ENCODE results near the gene COL11A2. TPM values are rescaled to one million over a fixed set of nuclear protein-coding genes. Genes with fewer than 3 reads are reported as not detected.

The COL11A2 gene
- total RNA-seq: 0.22 and 0.39 TPM in 2 replicates

DNA sequence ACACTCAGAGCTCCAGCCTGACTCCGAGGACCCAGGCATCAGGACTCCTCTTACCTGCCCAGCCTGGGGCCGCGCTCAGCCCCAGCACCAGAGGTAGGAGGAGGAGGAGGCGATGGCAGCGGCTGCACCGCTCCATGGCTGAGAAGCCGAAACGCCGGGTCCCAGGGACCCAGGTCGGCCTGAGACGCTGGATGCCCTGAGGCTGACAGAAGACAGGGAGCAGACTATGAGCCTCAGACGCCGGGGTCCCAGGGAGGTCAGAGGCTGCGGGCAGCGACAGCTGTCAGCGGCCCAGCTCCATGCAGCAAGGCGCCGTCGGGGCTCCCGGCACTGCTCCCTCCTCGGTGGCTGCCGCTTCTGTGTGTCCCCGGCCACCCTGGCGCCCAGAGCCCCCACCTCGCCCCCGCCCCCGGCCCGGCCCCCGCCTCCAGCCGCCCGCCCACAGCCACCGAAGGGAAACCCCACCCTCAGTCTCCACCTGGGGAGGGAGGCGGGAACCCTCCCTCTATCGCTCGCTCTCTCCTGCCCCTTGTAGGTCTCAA lies at the start of gene COL11A2:
Gene COL11A2, minus strand, starts transcription at position 363 of the 542 bp plus-strand sequence. Its CDS starts 227 bp downstream, at position 136.

DNA sequence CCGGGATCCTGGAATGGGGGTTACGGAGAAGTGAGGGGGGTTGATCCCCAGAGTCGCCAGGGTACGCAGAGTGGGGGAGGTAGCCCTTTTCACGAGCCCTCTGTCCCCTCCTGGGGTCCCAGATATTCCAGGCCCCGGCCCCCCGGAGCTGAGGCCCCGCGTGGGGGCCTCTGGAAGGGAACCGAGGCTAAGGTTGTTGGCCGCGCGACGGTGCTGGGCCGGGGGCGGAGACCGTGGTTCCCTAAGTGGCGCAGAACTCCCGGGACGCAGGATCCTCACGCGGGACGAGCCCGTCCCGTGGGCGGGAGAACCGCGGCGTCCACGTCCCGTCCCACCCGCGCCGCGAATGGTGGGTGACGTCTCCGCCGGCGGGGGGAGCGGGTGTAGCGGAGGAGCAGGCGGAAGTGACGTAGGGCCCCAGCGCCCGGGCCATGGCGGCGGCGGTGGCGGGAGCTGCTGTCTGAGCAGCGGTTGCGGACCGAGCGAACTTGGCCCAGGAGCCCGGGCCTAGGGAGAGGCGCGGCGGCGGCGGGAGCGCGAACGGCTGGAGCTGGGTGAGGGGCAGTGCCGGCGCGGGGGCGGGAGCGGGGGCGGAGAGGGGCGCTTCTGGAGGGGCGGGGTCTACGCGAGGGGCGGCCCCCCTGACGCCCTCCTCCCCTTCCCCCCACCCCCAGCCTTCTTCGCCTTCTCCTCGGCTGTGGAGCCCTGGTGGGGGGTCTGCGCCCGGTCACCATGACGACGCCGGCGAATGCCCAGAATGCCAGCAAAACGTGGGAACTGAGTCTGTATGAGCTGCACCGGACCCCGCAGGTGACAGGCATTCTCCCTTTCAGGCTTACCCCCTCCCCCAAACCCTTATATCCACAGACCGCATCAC lies 16.1 kb upstream of the COL11A2 start, which contains the start of gene RING1:
Gene RING1, plus strand, starts transcription at position 410 of the 877 bp plus-strand sequence. Its CDS starts 323 bp downstream, at position 733.

DNA sequence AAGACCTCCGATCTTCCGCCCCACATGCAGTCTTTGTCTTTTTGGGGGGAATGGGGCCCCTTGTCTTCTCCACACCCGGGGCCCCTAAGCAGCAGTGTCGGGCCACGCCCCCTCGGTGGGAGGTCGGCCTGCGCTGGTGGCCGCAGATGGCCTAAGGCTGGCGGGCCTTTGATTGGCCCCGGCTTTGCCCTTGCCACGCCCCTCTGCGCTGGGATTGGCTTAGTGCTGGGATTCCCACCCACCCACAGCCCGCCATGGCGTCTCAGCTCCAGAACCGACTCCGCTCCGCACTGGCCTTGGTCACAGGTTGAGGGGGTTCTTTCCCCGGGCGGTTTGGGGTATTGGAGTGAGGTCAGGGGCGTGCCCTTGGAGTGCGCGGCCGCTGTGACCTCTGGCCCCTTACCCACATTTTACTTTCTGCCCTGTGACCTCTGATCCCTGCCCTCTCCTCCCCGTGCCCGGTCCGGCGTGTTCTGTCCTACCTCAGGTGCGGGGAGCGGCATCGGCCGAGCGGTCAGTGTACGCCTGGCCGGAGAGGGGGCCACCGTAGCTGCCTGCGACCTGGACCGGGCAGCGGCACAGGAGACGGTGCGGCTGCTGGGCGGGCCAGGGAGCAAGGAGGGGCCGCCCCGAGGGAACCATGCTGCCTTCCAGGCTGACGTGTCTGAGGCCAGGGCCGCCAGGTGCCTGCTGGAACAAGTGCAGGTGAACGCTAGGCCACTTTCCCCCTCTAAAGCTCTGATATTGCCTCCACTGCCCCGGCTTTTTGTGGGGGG lies 12.3 kb upstream of the COL11A2 start, which contains the start of gene HSD17B8:
Gene HSD17B8, plus strand, starts transcription at position 241 of the 776 bp plus-strand sequence. Its CDS starts 14 bp downstream, at position 255.

DNA sequence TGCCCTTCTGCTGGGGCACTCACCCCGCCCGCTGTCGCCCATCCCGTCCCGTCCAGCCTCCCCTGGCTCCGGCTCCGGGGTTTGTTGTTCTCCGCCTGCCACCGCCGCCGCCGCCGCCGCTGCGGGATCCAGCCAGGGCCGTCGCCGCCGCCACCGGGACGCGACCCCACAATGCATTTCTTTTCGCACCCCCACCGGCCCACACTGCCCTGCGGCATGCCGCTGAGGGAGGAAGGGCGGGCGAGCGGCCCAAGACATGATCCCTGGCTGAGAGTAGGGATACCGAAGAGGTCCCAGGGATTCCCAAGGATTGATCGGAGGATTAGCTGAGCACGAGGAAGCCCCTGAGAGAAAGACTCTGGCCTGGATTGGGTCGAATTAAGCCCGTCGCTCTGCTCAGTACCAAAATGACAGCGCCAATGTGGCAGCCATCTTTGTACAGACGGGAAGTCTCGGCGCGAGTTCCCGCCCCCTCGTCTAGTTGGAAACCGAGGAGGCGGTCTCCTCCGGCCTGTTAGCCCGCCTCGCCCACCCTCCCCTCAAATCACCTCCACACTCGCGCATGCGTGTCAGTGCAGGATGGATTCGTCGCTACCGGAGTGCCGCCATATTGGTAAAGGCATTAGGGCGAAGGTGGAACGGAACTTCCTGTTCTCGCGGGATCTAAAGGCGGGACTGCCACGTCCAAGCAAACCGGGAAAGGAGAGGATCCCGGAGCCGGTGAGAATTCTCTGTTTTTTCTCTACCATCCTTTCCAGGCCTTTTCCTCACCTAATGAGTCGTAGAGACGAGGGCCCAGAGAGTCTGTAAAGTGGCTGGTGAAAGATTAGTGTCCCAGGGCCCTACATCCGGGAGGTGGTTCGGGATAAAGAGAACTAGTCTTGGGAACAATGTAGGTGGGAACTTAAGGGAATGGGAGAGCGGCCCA lies 8.2 kb upstream of the COL11A2 start, which contains the start of the genes RXRB and SLC39A7:
Gene RXRB, minus strand, starts transcription at position 447 of the 928 bp plus-strand sequence. Its CDS starts 189 bp downstream, at position 258.
Gene SLC39A7, plus strand, starts transcription at position 649 of the 928 bp plus-strand sequence. CDS start 379 bp downstream, outside the sequence.

Small RNA genes lying within 50 kb of the gene (small RNA-seq; reads per million reads assigned to genes)
- gene MIR219A1 (0.95 reads per million, percentile 54 among the genes with 10 or more reads in this experiment), gene RNY4P10 (0.26 reads per million)

Other genes starting within 250 kb of the COL11A2 start
- 3.1 and 6.3 TPM in 2 replicates for gene HLA-DMA, start 239.4 kb downstream of the COL11A2 start, total RNA-seq
- gene BRD2, start 223.9 kb downstream of the COL11A2 start, total RNA-seq: 144 and 181 TPM in 2 replicates
- gene HLA-DOA, start 182.9 kb downstream of the COL11A2 start, total RNA-seq: not detected in 2 replicates
- 9.0 and 14.9 TPM in 2 replicates for gene HLA-DPA1, start 118.8 kb downstream of the COL11A2 start, total RNA-seq
- 46.8 and 57.7 TPM in 2 replicates for gene HLA-DPB1, start 116.5 kb downstream of the COL11A2 start, total RNA-seq
- gene RXRB, start 8.2 kb upstream of the COL11A2 start, total RNA-seq: 30.6 and 32.2 TPM in 2 replicates
- gene SLC39A7, start 8.4 kb upstream of the COL11A2 start, total RNA-seq: 131 and 148 TPM in 2 replicates
- gene HSD17B8, start 12.2 kb upstream of the COL11A2 start, total RNA-seq: 5.9 and 8.0 TPM in 2 replicates
- 26.2 and 44.4 TPM in 2 replicates for gene RING1, start 16.0 kb upstream of the COL11A2 start, total RNA-seq
- 45.5 and 62.4 TPM in 2 replicates for gene VPS52, start 79.4 kb upstream of the COL11A2 start, total RNA-seq
- 1,662 and 2,917 TPM in 2 replicates for gene RPS18, start 79.6 kb upstream of the COL11A2 start, total RNA-seq
- gene B3GALT4, start 84.7 kb upstream of the COL11A2 start, total RNA-seq: 29.3 and 38.5 TPM in 2 replicates
- 61.6 and 62.8 TPM in 2 replicates for gene WDR46, start 96.8 kb upstream of the COL11A2 start, total RNA-seq
- 16.5 and 29.7 TPM in 2 replicates for gene PFDN6, start 97.1 kb upstream of the COL11A2 start, total RNA-seq
- gene RGL2, start 106.5 kb upstream of the COL11A2 start, total RNA-seq: 86.5 and 107 TPM in 2 replicates
- gene TAPBP, start 121.6 kb upstream of the COL11A2 start, total RNA-seq: 152 and 157 TPM in 2 replicates
- 26.8 and 29.8 TPM in 2 replicates for gene ZBTB22, start 125.3 kb upstream of the COL11A2 start, total RNA-seq
- gene DAXX, start 130.5 kb upstream of the COL11A2 start, total RNA-seq: 29.4 and 31.0 TPM in 2 replicates
- 7.5 and 11.0 TPM in 2 replicates for gene KIFC1, start 199.4 kb upstream of the COL11A2 start, total RNA-seq
- gene PHF1, start 218.5 kb upstream of the COL11A2 start, total RNA-seq: 19.6 and 23.6 TPM in 2 replicates
- gene CUTA, start 225.6 kb upstream of the COL11A2 start, total RNA-seq: 111 and 204 TPM in 2 replicates
- gene SYNGAP1, start 227.6 kb upstream of the COL11A2 start, total RNA-seq: 6.8 and 14.9 TPM in 2 replicates

Measured in placental epithelial cell (primary cell).